ENCODE measurements around the gene EFR3B.

Gene EFR3B

GRCh38 chr2:25198209-25198525, 156.3 kb downstream of the EFR3B start:
- Histone ChIP-seq H2BK120ac (ENCODE audit: low read depth, low read length) (no peak overlapping the region), H2BK15ac (replicated peaks; ENCODE audit: low read depth) (no peak overlapping the region), H2BK5ac (ENCODE audit: low read length) (no peak overlapping the region), H3K56ac (ENCODE audit: low read length) (no peak overlapping the region), H4K5ac (ENCODE audit: low read length) (no peak overlapping the region), H3K9ac (ENCODE audit: low read length) (no peak overlapping the region), H2AK5ac (ENCODE audit: low read length) (no peak overlapping the region), H3K23ac (ENCODE audit: low read length) (no peak overlapping the region), H3K18ac (ENCODE audit: low read length) (no peak overlapping the region), H3K27me3 (ENCODE audit: insufficient read depth, low read length, poor library complexity) (no peaks in the 10 kb centered on the region), H3K36me3 (ENCODE audit: control insufficient read depth, insufficient read depth, low read length) (no peaks in the 10 kb centered on the region), H3K79me1 (ENCODE audit: low read length) (no peaks in the 10 kb centered on the region), H3K4ac (ENCODE audit: low read depth, low read length) (no peak overlapping the region), H3K79me2 (ENCODE audit: control insufficient read depth, insufficient read depth, low read length) (no peaks in the 10 kb centered on the region), H4K8ac (ENCODE audit: low read depth, low read length) (no peak overlapping the region), H3K4me2 (ENCODE audit: low read length) (no peak overlapping the region), H3K27ac (ENCODE audit: low read depth, low read length) (no peak overlapping the region), H3K4me3 (ENCODE audit: low read length) (no peak overlapping the region), H3K4me1 (ENCODE audit: control insufficient read depth, low read depth, low read length) (no peaks in the 10 kb centered on the region)
- no CpG with 5 or more reads among the region's 4 CpGs for WGBS (ENCODE audit: extremely low coverage, insufficient coverage, low lambda C conversion rate)
- no peak for DNase-seq

- no peak overlapping the region for H3K27ac ChIP-seq (ENCODE audit: low read depth, low read length)
- H3K79me2 ChIP-seq (ENCODE audit: control insufficient read depth, insufficient read depth, low read length) = no peaks in the 10 kb centered on the region
- no peak overlapping the region for H2BK120ac ChIP-seq (ENCODE audit: low read depth, low read length)
- DNase-seq = no peak
- H3K9ac ChIP-seq (ENCODE audit: low read length) = no peak overlapping the region
- H3K18ac ChIP-seq (ENCODE audit: low read length) = no peak overlapping the region
- H3K23ac ChIP-seq (ENCODE audit: low read length) = no peak overlapping the region
- H3K56ac ChIP-seq (ENCODE audit: low read length) = no peak overlapping the region
- no CpG with 5 or more reads among the region's 5 CpGs for WGBS (ENCODE audit: extremely low coverage, insufficient coverage, low lambda C conversion rate)
- H3K4ac ChIP-seq (ENCODE audit: low read depth, low read length) = no peak overlapping the region
- H2BK15ac ChIP-seq (replicated peaks; ENCODE audit: low read depth) = no peak overlapping the region
- H3K36me3 ChIP-seq (ENCODE audit: control insufficient read depth, insufficient read depth, low read length) = no peaks in the 10 kb centered on the region
- H3K4me3 ChIP-seq (ENCODE audit: low read length) = no peak overlapping the region
- no peak overlapping the region for H4K5ac ChIP-seq (ENCODE audit: low read length)
- no peak overlapping the region for H2AK5ac ChIP-seq (ENCODE audit: low read length)
- H3K79me1 ChIP-seq (ENCODE audit: low read length) = no peaks in the 10 kb centered on the region
- no peaks in the 10 kb centered on the region for H3K4me1 ChIP-seq (ENCODE audit: control insufficient read depth, low read depth, low read length)
- H3K27me3 ChIP-seq (ENCODE audit: insufficient read depth, low read length, poor library complexity) = no peaks in the 10 kb centered on the region
- H4K8ac ChIP-seq (ENCODE audit: low read depth, low read length) = no peak overlapping the region
- H3K4me2 ChIP-seq (ENCODE audit: low read length) = no peak overlapping the region
- no peak overlapping the region for H2BK5ac ChIP-seq (ENCODE audit: low read length)
Observed at GRCh38 chr2:25198576-25198975, 156.7 kb downstream of the EFR3B start.

GRCh38 chr2:25201265-25201664, 159.4 kb downstream of the EFR3B start:
- no peaks in the 10 kb centered on the region for H3K79me2 ChIP-seq (ENCODE audit: control insufficient read depth, insufficient read depth, low read length)
- no peak overlapping the region for H4K5ac ChIP-seq (ENCODE audit: low read length)
- no peak overlapping the region for H3K4me3 ChIP-seq (ENCODE audit: low read length)
- no peak overlapping the region for H2BK5ac ChIP-seq (ENCODE audit: low read length)
- H2BK15ac ChIP-seq (replicated peaks; ENCODE audit: low read depth) = no peak overlapping the region
- H3K4ac ChIP-seq (ENCODE audit: low read depth, low read length) = no peak overlapping the region
- H3K79me1 ChIP-seq (ENCODE audit: low read length) = no peaks in the 10 kb centered on the region
- no peak overlapping the region for H2AK5ac ChIP-seq (ENCODE audit: low read length)
- no peaks in the 10 kb centered on the region for H3K27me3 ChIP-seq (ENCODE audit: insufficient read depth, low read length, poor library complexity)
- no peaks in the 10 kb centered on the region for H3K4me1 ChIP-seq (ENCODE audit: control insufficient read depth, low read depth, low read length)
- H3K27ac ChIP-seq (ENCODE audit: low read depth, low read length) = no peak overlapping the region
- H2BK120ac ChIP-seq (ENCODE audit: low read depth, low read length) = no peak overlapping the region
- no peak overlapping the region for H3K18ac ChIP-seq (ENCODE audit: low read length)
- no peak overlapping the region for H3K23ac ChIP-seq (ENCODE audit: low read length)
- no peak overlapping the region for H3K56ac ChIP-seq (ENCODE audit: low read length)
- no peaks in the 10 kb centered on the region for H3K36me3 ChIP-seq (ENCODE audit: control insufficient read depth, insufficient read depth, low read length)
- peak; percentile 56 for DNase-seq
- H3K4me2 ChIP-seq (ENCODE audit: low read length) = no peak overlapping the region
- no peak overlapping the region for H3K9ac ChIP-seq (ENCODE audit: low read length)
- no CpG with 5 or more reads among the region's 6 CpGs for WGBS (ENCODE audit: extremely low coverage, insufficient coverage, low lambda C conversion rate)
- no peak overlapping the region for H4K8ac ChIP-seq (ENCODE audit: low read depth, low read length)

- no peak overlapping the region for H3K27ac ChIP-seq (ENCODE audit: low read depth, low read length)
- no peaks in the 10 kb centered on the region for H3K79me1 ChIP-seq (ENCODE audit: low read length)
- H3K23ac ChIP-seq (ENCODE audit: low read length) = no peak overlapping the region
- no peaks in the 10 kb centered on the region for H3K4me1 ChIP-seq (ENCODE audit: control insufficient read depth, low read depth, low read length)
- no peak overlapping the region for H3K4me2 ChIP-seq (ENCODE audit: low read length)
- no peak overlapping the region for H3K4me3 ChIP-seq (ENCODE audit: low read length)
- H2BK15ac ChIP-seq (replicated peaks; ENCODE audit: low read depth) = no peak overlapping the region
- H4K5ac ChIP-seq (ENCODE audit: low read length) = no peak overlapping the region
- no peak overlapping the region for H2AK5ac ChIP-seq (ENCODE audit: low read length)
- no peaks in the 10 kb centered on the region for H3K27me3 ChIP-seq (ENCODE audit: insufficient read depth, low read length, poor library complexity)
- H3K4ac ChIP-seq (ENCODE audit: low read depth, low read length) = no peak overlapping the region
- H3K9ac ChIP-seq (ENCODE audit: low read length) = no peak overlapping the region
- H3K79me2 ChIP-seq (ENCODE audit: control insufficient read depth, insufficient read depth, low read length) = no peaks in the 10 kb centered on the region
- no peak overlapping the region for H2BK120ac ChIP-seq (ENCODE audit: low read depth, low read length)
- no CpG with 5 or more reads among the region's 7 CpGs for WGBS (ENCODE audit: extremely low coverage, insufficient coverage, low lambda C conversion rate)
- no peak overlapping the region for H2BK5ac ChIP-seq (ENCODE audit: low read length)
- no peak overlapping the region for H4K8ac ChIP-seq (ENCODE audit: low read depth, low read length)
- no peak for DNase-seq
- no peak overlapping the region for H3K18ac ChIP-seq (ENCODE audit: low read length)
- no peak overlapping the region for H3K56ac ChIP-seq (ENCODE audit: low read length)
- no peaks in the 10 kb centered on the region for H3K36me3 ChIP-seq (ENCODE audit: control insufficient read depth, insufficient read depth, low read length)
Observed at GRCh38 chr2:25201794-25202193, 159.9 kb downstream of the EFR3B start.

GRCh38 chr2:25202275-25202674, 160.4 kb downstream of the EFR3B start:
- Histone ChIP-seq H2BK5ac (ENCODE audit: low read length) (no peak overlapping the region), H3K56ac (ENCODE audit: low read length) (no peak overlapping the region), H2BK120ac (ENCODE audit: low read depth, low read length) (no peak overlapping the region), H3K9ac (ENCODE audit: low read length) (no peak overlapping the region), H2AK5ac (ENCODE audit: low read length) (no peak overlapping the region), H4K8ac (ENCODE audit: low read depth, low read length) (no peak overlapping the region), H3K18ac (ENCODE audit: low read length) (no peak overlapping the region), H3K27ac (ENCODE audit: low read depth, low read length) (no peak overlapping the region), H3K36me3 (ENCODE audit: control insufficient read depth, insufficient read depth, low read length) (no peaks in the 10 kb centered on the region), H3K4ac (ENCODE audit: low read depth, low read length) (no peak overlapping the region), H3K4me3 (ENCODE audit: low read length) (no peak overlapping the region), H4K5ac (ENCODE audit: low read length) (no peak overlapping the region), H2BK15ac (replicated peaks; ENCODE audit: low read depth) (no peak overlapping the region), H3K79me1 (ENCODE audit: low read length) (no peaks in the 10 kb centered on the region), H3K4me2 (ENCODE audit: low read length) (no peak overlapping the region), H3K27me3 (ENCODE audit: insufficient read depth, low read length, poor library complexity) (no peaks in the 10 kb centered on the region), H3K4me1 (ENCODE audit: control insufficient read depth, low read depth, low read length) (no peaks in the 10 kb centered on the region), H3K23ac (ENCODE audit: low read length) (no peak overlapping the region), H3K79me2 (ENCODE audit: control insufficient read depth, insufficient read depth, low read length) (no peaks in the 10 kb centered on the region)
- no peak for DNase-seq
- no CpG with 5 or more reads among the region's 11 CpGs for WGBS (ENCODE audit: extremely low coverage, insufficient coverage, low lambda C conversion rate)

GRCh38 chr2:25204190-25204838, 162.4 kb downstream of the EFR3B start:
- H3K23ac ChIP-seq (ENCODE audit: low read length) = no peak overlapping the region
- no peak overlapping the region for H3K4me3 ChIP-seq (ENCODE audit: low read length)

More at GRCh38 chr2:25204190-25204838, 162.4 kb downstream of the EFR3B start:
- Histone ChIP-seq H2BK5ac (ENCODE audit: low read length) (no peak overlapping the region), H3K79me2 (ENCODE audit: control insufficient read depth, insufficient read depth, low read length) (no peaks in the 10 kb centered on the region), H2BK15ac (replicated peaks; ENCODE audit: low read depth) (peak overlapping the region; percentile 13), H4K8ac (ENCODE audit: low read depth, low read length) (no peak overlapping the region), H3K27me3 (ENCODE audit: insufficient read depth, low read length, poor library complexity) (no peaks in the 10 kb centered on the region), H3K27ac (ENCODE audit: low read depth, low read length) (no peak overlapping the region), H3K9ac (ENCODE audit: low read length) (peak overlapping the region; percentile 18), H4K5ac (ENCODE audit: low read length) (no peak overlapping the region), H3K4me2 (ENCODE audit: low read length) (no peak overlapping the region), H3K56ac (ENCODE audit: low read length) (peak overlapping the region; percentile 80), H3K36me3 (ENCODE audit: control insufficient read depth, insufficient read depth, low read length) (no peaks in the 10 kb centered on the region), H3K79me1 (ENCODE audit: low read length) (no peaks in the 10 kb centered on the region), H2BK120ac (ENCODE audit: low read depth, low read length) (no peak overlapping the region), H3K18ac (ENCODE audit: low read length) (peak overlapping the region; percentile 78), H2AK5ac (ENCODE audit: low read length) (no peak overlapping the region), H3K4me1 (ENCODE audit: control insufficient read depth, low read depth, low read length) (no peaks in the 10 kb centered on the region), H3K4ac (ENCODE audit: low read depth, low read length) (peak overlapping the region; percentile 63)
- no CpG with 5 or more reads among the region's 59 CpGs for WGBS (ENCODE audit: extremely low coverage, insufficient coverage, low lambda C conversion rate)
- peak; percentile 37 for DNase-seq

Data from mesendoderm (in vitro differentiated cells).